Fibroblast of villous mesenchyme (primary cell): ENCODE data around the gene AMIGO1. TPM values are rescaled to one million over a fixed set of nuclear protein-coding genes. Genes with fewer than 3 reads are reported as not detected.
"Not testable (repeated sequence)": the region's sequence is repeated elsewhere in the genome, so short reads cannot be mapped to it uniquely, and the experiment has no call there.

ENCODE experiments used
- DNase-seq: peaks from one replicate; pipeline ENCODE4 v3.0.0-alpha.2; 2010; ENCODE audit warnings: low read depth
- H3K4me3 ChIP-seq: 2 replicates; pipeline ENCODE4 v1.5.1; 2011; ENCODE audit warnings: low read depth, mild to moderate bottlenecking, low read length
- total RNA-seq: library from RNA; depleted of rRNA; stranded (reverse); fragments of >200 nt; gene quantifications from 2 replicates; pipeline ENCODE4 v1.2.3, GENCODE V29; 2012
- TF ChIP-seq, protein P1 (sequence below): IDR thresholded peaks from 2 replicates; pipeline ENCODE4 v1.5.1; 2012; ENCODE audit warnings: low read depth, mild to moderate bottlenecking, low read length; ENCODE audit not compliant: insufficient read depth

Gene AMIGO1
- total RNA-seq, 1 donor: 3.5 TPM

DNA sequence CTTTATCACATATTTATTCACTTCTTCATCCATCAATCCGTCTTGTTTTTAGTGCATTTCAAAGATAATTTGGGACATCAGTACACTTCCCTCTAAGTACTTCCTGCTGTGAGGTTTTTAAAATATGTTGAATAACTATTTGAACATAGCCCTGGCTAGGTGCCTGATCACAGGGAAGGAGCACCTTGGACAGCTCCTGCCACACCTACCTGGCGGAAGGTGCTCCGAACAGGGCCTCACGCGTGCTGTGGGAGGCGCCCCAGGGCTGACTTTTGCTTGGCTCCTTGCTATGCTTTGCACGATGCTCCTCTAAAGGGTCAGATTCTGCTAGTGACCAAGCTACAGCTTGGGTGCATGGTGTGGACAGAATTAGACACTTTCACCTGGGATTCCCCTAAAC lies 30.7 kb downstream of the AMIGO1 start:
- no peak for DNase-seq
- TF ChIP-seq, protein P1, sequence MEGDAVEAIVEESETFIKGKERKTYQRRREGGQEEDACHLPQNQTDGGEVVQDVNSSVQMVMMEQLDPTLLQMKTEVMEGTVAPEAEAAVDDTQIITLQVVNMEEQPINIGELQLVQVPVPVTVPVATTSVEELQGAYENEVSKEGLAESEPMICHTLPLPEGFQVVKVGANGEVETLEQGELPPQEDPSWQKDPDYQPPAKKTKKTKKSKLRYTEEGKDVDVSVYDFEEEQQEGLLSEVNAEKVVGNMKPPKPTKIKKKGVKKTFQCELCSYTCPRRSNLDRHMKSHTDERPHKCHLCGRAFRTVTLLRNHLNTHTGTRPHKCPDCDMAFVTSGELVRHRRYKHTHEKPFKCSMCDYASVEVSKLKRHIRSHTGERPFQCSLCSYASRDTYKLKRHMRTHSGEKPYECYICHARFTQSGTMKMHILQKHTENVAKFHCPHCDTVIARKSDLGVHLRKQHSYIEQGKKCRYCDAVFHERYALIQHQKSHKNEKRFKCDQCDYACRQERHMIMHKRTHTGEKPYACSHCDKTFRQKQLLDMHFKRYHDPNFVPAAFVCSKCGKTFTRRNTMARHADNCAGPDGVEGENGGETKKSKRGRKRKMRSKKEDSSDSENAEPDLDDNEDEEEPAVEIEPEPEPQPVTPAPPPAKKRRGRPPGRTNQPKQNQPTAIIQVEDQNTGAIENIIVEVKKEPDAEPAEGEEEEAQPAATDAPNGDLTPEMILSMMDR: no peak
- H3K4me3 ChIP-seq: no peak overlapping the region

DNA sequence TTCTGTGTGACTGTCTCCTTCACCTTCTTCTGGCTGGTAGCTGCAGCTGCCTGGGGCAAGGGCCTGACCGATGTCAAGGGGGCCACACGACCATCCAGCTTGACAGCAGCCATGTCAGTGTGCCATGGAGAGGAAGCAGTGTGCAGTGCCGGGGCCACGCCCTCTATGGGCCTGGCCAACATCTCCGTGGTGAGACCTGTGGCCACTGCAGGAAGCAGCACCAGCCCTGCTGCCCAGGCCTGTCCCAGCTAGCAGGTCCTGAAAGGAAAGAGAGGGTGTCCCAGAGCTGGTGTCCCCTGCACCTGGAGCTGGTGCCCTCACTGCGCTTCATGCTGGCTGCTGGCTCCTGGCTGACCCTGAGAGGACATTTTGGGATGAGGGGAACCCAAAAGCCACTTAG lies 31.7 kb downstream of the AMIGO1 start:
- TF ChIP-seq, protein P1: no peak
- no peak overlapping the region for H3K4me3 ChIP-seq
- no peak for DNase-seq

GRCh38 chr1:109476825-109477224 lies 32.7 kb downstream of the AMIGO1 start:
- DNase-seq: no peak
- TF ChIP-seq, protein P1: no peak
- no peak overlapping the region for H3K4me3 ChIP-seq

DNA sequence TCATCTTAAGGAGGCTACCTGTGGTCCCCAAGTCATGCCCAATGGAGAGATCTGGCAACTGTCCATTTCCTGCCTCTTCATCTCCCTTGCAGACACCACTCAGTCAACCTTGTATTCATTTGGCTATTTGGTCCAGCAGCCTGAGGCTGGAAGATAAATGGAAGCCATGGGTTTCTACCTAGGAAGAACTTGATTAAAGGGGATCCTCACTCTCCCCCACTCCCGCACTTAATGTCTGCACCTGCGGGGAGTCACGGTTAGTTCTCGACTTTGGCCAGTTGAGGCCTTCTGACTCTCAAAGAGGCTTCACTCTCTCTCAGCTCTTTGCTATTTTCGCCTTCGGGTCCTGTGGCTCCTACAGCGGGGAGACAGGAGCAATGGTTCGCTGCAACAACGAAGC lies 34.3 kb downstream of the AMIGO1 start:
- H3K4me3 ChIP-seq: no peak overlapping the region
- DNase-seq: no peak
- TF ChIP-seq, protein P1: no peak

GRCh38 chr1:109474697-109475096 lies 34.8 kb downstream of the AMIGO1 start:
- TF ChIP-seq, protein P1: no peak
- no peak for DNase-seq
- no peak overlapping the region for H3K4me3 ChIP-seq

DNA sequence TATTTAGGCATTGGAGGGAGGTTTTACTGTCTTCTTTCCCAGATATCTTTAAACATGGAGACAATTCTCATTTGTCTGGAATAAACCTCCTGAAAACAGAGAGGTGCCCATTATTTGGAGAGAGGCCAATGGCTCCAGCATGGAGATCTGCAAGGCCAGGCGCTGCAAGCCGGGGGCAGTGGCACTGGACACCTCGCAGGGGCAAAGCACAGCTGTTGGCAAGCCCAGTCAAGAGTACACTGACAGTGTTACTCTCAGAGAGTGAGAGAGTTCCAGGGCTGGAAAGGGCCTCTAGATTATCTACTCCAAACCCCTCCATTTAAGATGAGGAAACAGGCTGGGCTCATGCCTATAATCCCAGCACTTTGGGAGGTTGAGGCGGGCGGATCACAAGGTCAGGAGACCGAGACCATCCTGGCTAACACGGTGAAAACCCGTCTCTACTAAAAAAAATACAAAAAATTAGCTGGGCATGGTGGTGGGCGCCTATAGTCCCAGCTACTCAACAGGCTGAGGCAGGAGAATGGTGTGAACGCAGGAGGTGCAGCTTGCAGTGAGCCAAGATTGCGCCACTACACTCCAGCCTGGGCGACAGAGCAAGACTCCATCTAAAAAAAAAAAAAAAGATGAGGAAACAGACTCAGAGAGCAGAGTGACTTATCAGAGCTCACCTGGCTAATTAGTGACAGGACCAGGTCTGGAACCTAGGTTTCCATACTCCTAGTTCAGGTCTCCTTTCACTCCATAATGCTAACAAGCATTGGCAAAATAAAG lies 36.1 kb downstream of the AMIGO1 start:
- DNase-seq: not testable (repeated sequence)

GRCh38 chr1:109472779-109473178 lies 36.7 kb downstream of the AMIGO1 start:
- TF ChIP-seq, protein P1: no peak
- no peak for DNase-seq
- H3K4me3 ChIP-seq: no peak overlapping the region

More for the DNA sequence above, 36.1 kb downstream of the AMIGO1 start:
- not testable (repeated sequence) for H3K4me3 ChIP-seq
